Osteoblast (primary cell): ENCODE measurements around the gene GCGR. TPM values are rescaled to one million over a fixed set of nuclear protein-coding genes. Genes with fewer than 3 reads are reported as not detected.

Experiments
- DNase-seq: peaks from one replicate; pipeline ENCODE4 v3.0.0; 2011; ENCODE audit warnings: low spot score, mixed read lengths; ENCODE audit not compliant: insufficient read length; ENCODE audit errors: missing footprints
- H2AFZ ChIP-seq: 2 replicates; pipeline ENCODE4 v1.6.0; 2011; ENCODE audit warnings: mild to moderate bottlenecking, low read length
- H3K27ac ChIP-seq: 2 replicates; pipeline ENCODE4 v1.5.1; 2011; ENCODE audit warnings: mild to moderate bottlenecking, low read depth, low read length, moderate library complexity
- H3K27me3 ChIP-seq: 2 replicates; pipeline ENCODE4 v1.6.0; 2012; ENCODE audit warnings: mild to moderate bottlenecking, control low read depth, inconsistent platforms, low read length, moderate library complexity; ENCODE audit not compliant: insufficient read depth
- H3K36me3 ChIP-seq: 2 replicates; pipeline ENCODE4 v1.5.1; 2011; ENCODE audit warnings: mild to moderate bottlenecking, low read length, control low read depth, moderate library complexity; ENCODE audit not compliant: insufficient read depth
- H3K4me1 ChIP-seq: 2 replicates; pipeline ENCODE4 v1.5.1; 2011; ENCODE audit warnings: mild to moderate bottlenecking, low read length, control low read depth, moderate library complexity; ENCODE audit not compliant: insufficient read depth
- H3K4me2 ChIP-seq: 2 replicates; pipeline ENCODE4 v1.6.0; 2011; ENCODE audit warnings: mild to moderate bottlenecking, low read length; ENCODE audit not compliant: insufficient read depth
- H3K4me3 ChIP-seq: fragments of 200-600 bp; sonication (generic); 3 replicates; pipeline ENCODE4 v1.5.1; 2012; ENCODE audit warnings: mild to moderate bottlenecking, low read length, inconsistent platforms; ENCODE audit not compliant: insufficient read depth
- H3K79me2 ChIP-seq: 2 replicates; pipeline ENCODE4 v1.6.0; 2012; ENCODE audit warnings: mild to moderate bottlenecking, low read length, control low read depth, inconsistent platforms; ENCODE audit not compliant: insufficient read depth
- H3K9me3 ChIP-seq: 2 replicates; pipeline ENCODE4 v1.5.1; 2011; ENCODE audit warnings: low read depth, low read length, control low read depth
- H4K20me1 ChIP-seq: 2 replicates; pipeline ENCODE4 v1.6.0; 2012; ENCODE audit warnings: mild to moderate bottlenecking, low read length, control low read depth; ENCODE audit not compliant: insufficient read depth
- total RNA-seq: library from RNA; depleted of rRNA; stranded (reverse); fragments of >200 nt; gene quantifications from 2 replicates; pipeline ENCODE4 v1.2.3, GENCODE V29; 2012
- TF ChIP-seq, protein P1 (sequence below): IDR thresholded peaks from 2 replicates; pipeline ENCODE4 v1.5.1; 2011; ENCODE audit warnings: mild to moderate bottlenecking, low read depth, low read length, moderate library complexity; ENCODE audit errors: extremely low read depth

Gene GCGR
- total RNA-seq, 1 donor = under 0.01 TPM

DNA sequence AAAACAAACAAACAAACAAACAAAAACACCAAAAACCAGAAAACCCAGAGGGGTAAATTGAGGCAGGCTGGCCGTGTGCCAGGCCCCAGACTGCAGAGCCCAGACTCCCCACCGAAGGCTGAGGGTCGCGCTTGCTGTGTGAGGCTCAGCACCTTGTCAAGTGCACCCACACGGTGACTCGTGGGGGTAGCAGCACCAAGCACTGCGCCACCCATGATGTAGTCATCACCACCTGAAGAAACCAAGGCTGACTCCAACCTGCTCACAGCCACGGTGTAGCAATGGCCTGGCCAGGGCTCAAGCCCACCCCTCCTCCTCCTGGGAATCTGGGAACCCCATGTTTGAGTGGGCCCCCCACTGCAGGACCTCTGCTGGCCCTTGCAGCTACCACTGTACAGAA is 17.2 kb downstream of the GCGR start:
- Histone ChIP-seq H3K79me2 (peaks cover 17% of the 10 kb centered on the region), H3K4me1 (no peaks in the 10 kb centered on the region), H3K4me3 (no peak overlapping the region), H3K36me3 (peaks cover 5% of the 10 kb centered on the region), H3K9me3 (no peaks in the 10 kb centered on the region), H3K27ac (no peak overlapping the region), H2AFZ (no peak overlapping the region), H4K20me1 (peaks cover 28% of the 10 kb centered on the region), H3K4me2 (no peak overlapping the region), H3K27me3 (no peaks in the 10 kb centered on the region)
- DNase-seq = no peak
- TF ChIP-seq, protein P1, sequence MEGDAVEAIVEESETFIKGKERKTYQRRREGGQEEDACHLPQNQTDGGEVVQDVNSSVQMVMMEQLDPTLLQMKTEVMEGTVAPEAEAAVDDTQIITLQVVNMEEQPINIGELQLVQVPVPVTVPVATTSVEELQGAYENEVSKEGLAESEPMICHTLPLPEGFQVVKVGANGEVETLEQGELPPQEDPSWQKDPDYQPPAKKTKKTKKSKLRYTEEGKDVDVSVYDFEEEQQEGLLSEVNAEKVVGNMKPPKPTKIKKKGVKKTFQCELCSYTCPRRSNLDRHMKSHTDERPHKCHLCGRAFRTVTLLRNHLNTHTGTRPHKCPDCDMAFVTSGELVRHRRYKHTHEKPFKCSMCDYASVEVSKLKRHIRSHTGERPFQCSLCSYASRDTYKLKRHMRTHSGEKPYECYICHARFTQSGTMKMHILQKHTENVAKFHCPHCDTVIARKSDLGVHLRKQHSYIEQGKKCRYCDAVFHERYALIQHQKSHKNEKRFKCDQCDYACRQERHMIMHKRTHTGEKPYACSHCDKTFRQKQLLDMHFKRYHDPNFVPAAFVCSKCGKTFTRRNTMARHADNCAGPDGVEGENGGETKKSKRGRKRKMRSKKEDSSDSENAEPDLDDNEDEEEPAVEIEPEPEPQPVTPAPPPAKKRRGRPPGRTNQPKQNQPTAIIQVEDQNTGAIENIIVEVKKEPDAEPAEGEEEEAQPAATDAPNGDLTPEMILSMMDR = no peak

DNA sequence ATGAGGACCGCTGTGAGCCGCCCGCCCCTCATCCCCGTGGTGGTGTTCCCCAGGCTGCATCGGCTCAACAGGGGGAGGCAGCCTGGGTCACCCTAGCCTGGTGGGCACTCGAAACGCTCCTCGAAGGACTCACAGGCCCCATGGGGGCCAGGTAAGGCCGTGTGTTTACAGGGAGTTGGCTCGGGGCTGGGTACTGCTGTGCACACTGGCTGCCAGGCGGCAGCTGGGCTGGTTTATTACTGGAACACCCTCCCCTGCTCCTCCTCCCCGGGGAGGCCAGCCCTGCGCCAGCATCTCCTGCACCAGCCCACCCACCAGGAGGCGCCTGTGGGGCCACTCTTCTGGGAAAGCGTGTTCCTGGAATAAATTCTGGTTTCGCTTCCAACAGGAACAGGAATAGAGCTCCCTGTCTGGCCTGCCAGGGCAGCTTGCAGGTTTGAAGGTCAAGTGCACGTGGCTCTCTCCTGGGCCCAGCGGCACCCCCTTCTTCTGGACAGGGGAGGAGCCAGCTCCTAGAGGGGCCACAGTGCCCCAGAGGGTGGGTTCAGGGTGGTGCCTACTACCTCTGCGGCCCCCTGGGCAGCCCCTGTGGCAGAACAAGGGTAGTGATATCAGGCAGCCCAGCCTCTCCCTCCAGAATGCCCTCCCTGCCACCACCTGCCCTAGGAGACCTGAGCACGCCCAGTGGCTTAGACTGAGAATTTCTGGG is 17.8 kb downstream of the GCGR start:
- no peaks in the 10 kb centered on the region for H3K27me3 ChIP-seq
- H3K36me3 ChIP-seq = peaks cover 5% of the 10 kb centered on the region
- no peak overlapping the region for H3K27ac ChIP-seq
- peaks cover 32% of the 10 kb centered on the region for H4K20me1 ChIP-seq
- H3K4me1 ChIP-seq = no peaks in the 10 kb centered on the region
- peaks cover 21% of the 10 kb centered on the region for H3K79me2 ChIP-seq
- H2AFZ ChIP-seq = no peak overlapping the region
- TF ChIP-seq, protein P1 = peak; percentile 58
- no peak overlapping the region for H3K4me3 ChIP-seq
- no peak overlapping the region for H3K4me2 ChIP-seq
- no peaks in the 10 kb centered on the region for H3K9me3 ChIP-seq
- peak; percentile 99 for DNase-seq

DNA sequence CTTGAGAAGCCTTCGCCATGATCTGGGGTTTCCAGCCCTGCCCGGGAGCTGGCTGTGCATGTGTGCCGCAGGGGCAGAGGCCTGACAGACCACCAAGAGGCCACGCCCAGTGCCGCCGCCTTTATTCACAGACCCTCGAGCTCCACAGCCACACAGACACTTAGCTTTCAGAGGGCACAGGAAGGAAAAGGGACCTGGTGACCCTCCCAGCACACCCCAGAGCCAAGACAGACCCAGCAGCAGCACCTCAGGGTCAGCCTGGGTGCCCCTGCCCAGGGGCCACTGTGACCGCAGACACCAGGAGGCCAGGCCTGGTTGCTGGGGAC is 18.3 kb downstream of the GCGR start:
- peaks cover 21% of the 10 kb centered on the region for H3K79me2 ChIP-seq
- H2AFZ ChIP-seq = no peak overlapping the region
- no peak overlapping the region for H3K4me3 ChIP-seq
- DNase-seq = no peak
- TF ChIP-seq, protein P1 = no peak
- no peaks in the 10 kb centered on the region for H3K9me3 ChIP-seq
- H3K4me2 ChIP-seq = no peak overlapping the region
- H4K20me1 ChIP-seq = peaks cover 32% of the 10 kb centered on the region
- no peak overlapping the region for H3K27ac ChIP-seq
- H3K4me1 ChIP-seq = no peaks in the 10 kb centered on the region
- no peaks in the 10 kb centered on the region for H3K27me3 ChIP-seq
- peaks cover 5% of the 10 kb centered on the region for H3K36me3 ChIP-seq

DNA sequence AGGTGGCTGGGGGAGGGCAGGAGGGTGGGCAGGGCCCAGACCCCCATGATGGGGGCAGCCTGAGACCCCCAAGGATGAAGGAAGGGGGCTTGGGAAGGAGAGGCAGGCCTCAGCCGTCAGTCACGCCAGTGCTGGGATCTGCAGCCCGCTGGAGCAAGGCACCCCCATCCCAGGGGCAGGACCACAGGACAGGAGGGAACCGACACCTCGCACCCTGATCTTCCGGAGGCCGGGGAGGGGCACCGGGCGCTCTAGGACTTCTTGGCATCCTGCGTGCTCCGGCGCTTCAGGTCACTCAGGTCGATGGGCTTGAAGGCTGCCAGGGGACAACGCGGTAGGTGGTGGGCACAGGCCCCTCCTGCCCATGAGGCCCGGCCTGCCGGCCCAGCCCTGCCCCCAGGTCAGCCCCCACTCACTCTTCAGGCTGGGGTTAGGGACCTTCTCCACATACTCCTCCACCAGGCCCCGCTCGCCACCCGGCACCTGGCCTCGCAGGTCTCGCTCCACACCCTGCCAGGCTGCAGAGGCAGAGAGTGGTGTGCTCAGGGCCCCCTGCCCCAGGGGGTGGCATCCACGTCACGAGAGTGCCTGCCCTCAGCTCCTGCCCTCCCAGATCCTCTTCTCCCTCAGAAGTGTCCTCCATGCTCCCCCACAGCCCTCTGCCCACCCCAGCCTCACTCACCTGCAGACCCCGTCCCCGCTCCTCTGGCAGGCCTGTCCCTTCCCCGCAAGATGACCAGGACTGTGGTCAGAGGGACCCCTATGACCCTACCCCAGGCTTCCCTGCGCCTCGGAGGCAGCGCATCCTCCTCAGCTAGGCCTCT is 19.3 kb downstream of the GCGR start:
- Histone ChIP-seq H2AFZ (no peak overlapping the region), H4K20me1 (peaks cover 36% of the 10 kb centered on the region), H3K4me2 (no peak overlapping the region), H3K36me3 (peaks cover 5% of the 10 kb centered on the region), H3K4me1 (no peaks in the 10 kb centered on the region), H3K27me3 (no peaks in the 10 kb centered on the region), H3K9me3 (no peaks in the 10 kb centered on the region), H3K4me3 (no peak overlapping the region), H3K79me2 (peaks cover 28% of the 10 kb centered on the region), H3K27ac (no peak overlapping the region)
- DNase-seq = no peak
- TF ChIP-seq, protein P1 = no peak
